WI38 (cell line): Measurements from ENCODE around the gene NACA.
"Not testable (repeated sequence)": the region's sequence is repeated elsewhere in the genome, so short reads cannot be mapped to it uniquely, and the experiment has no call there.

ENCODE experiments used
- H3K4me3 ChIP-seq: 2 replicates; pipeline ENCODE4 v1.5.1; 2011; ENCODE audit warnings: low read depth, mild to moderate bottlenecking, control low read depth, low read length
- TF ChIP-seq, protein P1 (sequence below): IDR thresholded peaks from 2 replicates; pipeline ENCODE4 v1.5.1; 2012; ENCODE audit warnings: low read depth, mild to moderate bottlenecking, control low read depth, low read length

Gene NACA

DNA sequence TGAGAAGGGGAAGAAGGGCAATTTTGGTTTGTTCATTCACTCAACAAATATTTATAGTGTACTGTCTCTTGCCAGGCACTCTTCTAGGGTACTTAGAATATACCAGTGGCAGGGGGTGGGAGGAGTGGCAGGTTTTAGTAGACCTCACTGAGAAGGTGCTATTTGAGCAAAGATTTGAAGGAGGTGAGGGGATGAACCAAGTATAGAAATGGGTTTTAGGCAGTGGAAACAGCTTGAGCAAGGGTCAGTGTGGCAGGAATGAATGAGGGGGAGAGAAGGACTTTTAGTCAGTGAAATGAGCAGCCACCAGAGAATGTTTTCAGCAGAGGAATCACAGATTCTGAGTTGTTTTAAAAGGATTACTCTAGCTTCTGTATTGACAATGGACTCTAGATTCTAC is 24.8 kb upstream of the NACA start:
- no peak overlapping the region for H3K4me3 ChIP-seq
- TF ChIP-seq, protein P1, sequence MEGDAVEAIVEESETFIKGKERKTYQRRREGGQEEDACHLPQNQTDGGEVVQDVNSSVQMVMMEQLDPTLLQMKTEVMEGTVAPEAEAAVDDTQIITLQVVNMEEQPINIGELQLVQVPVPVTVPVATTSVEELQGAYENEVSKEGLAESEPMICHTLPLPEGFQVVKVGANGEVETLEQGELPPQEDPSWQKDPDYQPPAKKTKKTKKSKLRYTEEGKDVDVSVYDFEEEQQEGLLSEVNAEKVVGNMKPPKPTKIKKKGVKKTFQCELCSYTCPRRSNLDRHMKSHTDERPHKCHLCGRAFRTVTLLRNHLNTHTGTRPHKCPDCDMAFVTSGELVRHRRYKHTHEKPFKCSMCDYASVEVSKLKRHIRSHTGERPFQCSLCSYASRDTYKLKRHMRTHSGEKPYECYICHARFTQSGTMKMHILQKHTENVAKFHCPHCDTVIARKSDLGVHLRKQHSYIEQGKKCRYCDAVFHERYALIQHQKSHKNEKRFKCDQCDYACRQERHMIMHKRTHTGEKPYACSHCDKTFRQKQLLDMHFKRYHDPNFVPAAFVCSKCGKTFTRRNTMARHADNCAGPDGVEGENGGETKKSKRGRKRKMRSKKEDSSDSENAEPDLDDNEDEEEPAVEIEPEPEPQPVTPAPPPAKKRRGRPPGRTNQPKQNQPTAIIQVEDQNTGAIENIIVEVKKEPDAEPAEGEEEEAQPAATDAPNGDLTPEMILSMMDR, result no peak

DNA sequence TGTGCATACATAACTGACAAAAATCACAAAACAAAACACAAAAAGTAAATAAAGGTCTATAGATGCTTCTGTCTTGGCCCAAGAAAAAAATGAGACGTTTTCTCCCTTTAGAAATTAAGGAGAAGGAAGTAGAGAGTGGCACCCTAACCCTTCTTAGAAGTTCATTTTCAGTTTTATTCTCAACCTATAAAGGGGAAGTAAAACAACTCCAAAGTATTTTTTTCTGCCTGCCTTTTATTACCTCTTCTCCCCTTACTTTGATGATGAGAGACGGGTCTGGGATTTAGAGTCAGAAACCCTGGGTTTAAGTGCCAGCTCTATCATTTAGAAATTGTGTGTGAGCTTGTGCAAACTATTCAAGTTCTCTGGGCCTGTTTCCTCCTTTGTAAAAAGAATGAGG is 24.3 kb upstream of the NACA start:
- no peak overlapping the region for H3K4me3 ChIP-seq
- TF ChIP-seq, protein P1, result no peak

DNA sequence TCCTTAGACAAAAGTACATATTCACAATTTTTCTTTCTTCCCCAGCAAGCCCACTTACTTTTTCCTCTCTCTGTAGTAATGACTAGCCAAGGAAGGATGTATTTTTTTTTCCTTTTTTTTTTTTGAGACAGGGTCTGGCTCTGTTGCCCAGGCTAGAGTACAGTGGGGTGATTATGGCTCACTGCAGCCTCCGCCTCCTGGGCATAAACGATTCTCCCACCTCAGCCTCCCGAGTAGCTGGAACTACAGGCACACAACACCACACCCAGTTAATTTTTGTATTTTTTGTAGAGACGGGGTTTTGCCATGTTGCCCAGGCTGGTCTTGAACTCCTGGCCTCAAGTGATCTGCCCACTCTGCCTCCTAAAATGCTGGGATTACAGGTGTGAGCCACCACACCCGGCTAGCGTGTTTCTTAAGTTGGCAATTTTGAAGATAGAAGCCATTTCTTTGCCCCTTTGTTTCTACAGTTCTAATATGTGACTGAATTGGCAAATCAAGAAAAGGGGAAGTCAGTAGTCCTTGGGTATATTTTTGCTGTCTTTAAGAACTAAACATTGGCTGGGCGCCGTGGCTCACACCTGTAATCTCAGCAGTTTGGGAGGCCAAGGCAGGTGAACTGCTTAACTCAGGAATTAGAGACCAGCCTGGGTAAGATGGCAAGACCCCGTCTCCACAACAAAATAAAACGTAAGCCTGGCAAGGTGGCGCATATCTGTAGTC is 3.2 kb upstream of the NACA start:
- TF ChIP-seq, protein P1, result no peak

DNA sequence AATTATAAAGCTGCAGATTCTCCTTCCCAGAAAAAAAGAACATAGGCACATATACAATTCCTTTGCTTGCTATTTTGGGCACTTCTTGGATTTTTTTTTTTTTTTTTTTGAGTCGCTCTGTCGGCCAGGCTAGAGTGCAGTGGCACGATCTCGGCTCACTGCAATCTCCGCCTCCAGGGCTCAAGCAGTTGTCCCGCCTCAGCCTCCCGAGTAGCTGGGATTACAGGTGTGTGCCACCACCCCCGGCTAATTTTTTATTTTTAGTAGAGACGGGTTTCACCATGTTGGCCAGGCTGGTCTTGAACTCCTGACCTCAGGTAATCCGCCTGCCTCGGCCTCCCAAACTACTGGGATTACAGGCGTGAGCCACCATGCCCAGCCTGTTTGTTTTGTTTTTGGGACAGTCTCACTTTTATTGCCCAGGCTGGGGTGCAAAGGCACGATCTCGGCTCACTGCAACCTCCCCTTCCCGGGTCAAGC is 1.1 kb upstream of the NACA start:
- H3K4me3 ChIP-seq, result not testable (repeated sequence)

More for the DNA sequence above, 3.2 kb upstream of the NACA start:
- no peak overlapping the region for H3K4me3 ChIP-seq

DNA sequence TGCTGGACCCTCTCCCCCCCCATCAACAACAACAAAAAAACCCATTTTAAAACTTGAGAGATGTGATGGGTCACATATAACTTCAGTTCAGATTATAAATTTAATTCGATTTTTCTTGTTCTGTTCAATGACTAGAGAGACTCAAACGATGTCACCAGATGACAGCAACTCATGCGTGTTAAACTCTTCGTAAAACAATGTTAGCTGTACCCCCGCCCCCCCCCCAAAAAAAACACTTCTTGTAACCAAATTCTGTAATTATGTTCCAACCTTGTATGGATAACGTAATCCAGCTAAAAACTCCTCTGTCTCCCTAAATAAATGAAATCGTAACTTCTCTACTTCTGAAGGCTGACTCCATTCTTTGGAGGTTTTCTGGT is 614 bp upstream of the NACA start:
- H3K4me3 ChIP-seq, result peak overlapping the region; percentile 100
- TF ChIP-seq, protein P1, result no peak

DNA sequence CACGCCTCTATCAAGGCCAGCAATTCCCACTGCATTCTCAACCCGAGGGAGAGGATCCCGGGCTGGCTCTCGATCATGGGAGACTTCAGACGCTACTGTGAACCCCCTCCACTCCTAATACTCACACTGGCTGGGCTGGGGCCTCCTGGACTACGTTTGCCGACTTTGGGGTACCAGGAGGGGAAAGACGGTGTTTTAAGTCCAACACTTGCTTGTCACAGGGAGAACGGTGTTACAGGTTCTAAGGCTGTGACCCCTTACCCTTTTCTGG is 463 bp downstream of the NACA start:
- H3K4me3 ChIP-seq, result peak overlapping the region; percentile 100
- TF ChIP-seq, protein P1, result no peak

DNA sequence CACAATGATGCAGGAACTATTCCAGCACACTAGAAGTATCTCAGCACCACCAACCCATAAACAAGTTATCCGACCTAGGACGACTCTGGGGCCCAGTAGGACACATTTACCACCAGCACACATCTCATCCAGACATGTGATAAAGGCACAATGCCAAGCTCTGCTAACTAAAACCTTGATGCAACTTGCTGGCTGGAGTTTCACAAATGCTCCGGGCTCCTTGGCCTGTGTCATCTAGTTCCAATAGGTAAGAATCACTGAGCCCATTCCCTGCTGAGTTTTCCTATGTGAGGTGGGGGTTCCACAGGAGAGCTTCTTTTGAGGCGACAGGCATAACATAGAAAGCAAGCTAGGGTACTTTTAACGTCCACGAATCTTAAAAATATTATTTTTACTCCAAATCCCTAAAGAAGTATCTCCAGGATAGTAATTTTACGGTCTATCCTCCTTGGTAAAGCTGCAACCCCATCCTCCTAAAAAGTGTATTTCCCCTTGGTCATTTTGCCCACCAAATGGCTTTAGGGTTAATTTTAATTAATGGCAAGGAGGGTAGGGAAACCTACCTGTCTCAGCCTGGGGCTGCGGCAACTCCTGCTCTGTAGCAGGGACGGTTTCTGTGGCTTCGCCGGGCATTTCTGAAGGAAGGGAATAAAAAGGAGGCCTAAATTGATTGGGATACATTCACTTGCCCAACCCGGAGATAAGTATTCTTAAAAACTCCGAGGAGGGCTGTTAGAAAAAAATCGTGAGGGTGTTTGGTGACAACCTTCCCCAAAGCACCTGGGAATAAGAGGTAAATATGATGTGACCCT is 1.0 kb downstream of the NACA start:
- peak overlapping the region; percentile 100 for H3K4me3 ChIP-seq
- TF ChIP-seq, protein P1, result no peak
